Stimulated activated CD4-positive, alpha-beta T cell treated with anti-CD3 and anti-CD28 coated beads, Interleukin-12 subunit alpha, Interleukin-12 subunit beta, amount 100 ng/mL, for 24 hours (primary cell): Measurements from ENCODE around the gene KCTD14.
"Not testable (repeated sequence)": the region's sequence is repeated elsewhere in the genome, so short reads cannot be mapped to it uniquely, and the experiment has no call there.

Experiments used
- DNase-seq, 2 experiments: peaks; one replicate each; pipeline ENCODE4 v3.0.0-alpha.2; 2020; ENCODE audit warnings: low read depth in 2 of 2

KCTD14 gene

GRCh38 chr11:78046486-78046854 is 23.4 kb upstream of the KCTD14 start:
- DNase-seq, result no peak

- DNase-seq, result peak; percentile 49 to 69
Observed at GRCh38 chr11:78045851-78046485, 22.9 kb upstream of the KCTD14 start.

DNA sequence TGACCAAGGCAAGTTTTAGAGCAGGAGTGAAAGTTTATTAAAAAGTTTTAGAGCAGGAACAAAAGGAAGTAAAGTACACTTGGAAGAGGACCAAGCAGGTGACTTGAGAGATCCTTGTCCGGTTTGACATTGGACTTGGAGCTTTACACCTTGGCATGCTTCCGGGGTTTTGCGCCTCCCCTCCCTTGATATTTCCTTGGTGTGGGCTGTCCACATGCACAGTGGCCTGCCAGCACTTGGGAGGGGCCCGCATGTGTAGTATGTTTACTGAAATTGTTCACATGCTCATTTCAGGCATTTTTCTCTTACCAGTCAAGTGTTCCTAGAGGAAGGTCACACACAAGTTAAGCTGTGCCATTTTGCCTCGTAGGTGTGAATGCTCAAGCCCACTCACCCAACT is 21.6 kb upstream of the KCTD14 start:
- no peak for DNase-seq

- DNase-seq, result no peak
Observed at GRCh38 chr11:78041843-78042440, 18.9 kb upstream of the KCTD14 start.

DNA sequence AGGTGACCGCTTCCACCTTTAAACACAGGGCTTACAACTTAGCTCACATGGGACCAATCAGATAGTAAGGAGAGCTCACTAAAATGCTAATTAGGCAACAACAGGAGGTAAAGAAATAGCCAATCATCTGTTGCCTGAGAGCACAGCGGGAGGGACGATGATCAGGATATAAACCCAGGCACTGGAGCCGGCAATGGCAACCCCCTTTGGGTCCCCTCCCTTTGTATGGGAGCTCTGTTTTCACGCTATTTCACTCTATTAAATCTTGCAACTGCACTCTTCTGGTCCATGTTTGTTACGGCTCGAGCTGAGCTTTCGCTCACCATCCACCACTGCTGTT is 18.3 kb upstream of the KCTD14 start:
- DNase-seq, result not testable (repeated sequence)

DNA sequence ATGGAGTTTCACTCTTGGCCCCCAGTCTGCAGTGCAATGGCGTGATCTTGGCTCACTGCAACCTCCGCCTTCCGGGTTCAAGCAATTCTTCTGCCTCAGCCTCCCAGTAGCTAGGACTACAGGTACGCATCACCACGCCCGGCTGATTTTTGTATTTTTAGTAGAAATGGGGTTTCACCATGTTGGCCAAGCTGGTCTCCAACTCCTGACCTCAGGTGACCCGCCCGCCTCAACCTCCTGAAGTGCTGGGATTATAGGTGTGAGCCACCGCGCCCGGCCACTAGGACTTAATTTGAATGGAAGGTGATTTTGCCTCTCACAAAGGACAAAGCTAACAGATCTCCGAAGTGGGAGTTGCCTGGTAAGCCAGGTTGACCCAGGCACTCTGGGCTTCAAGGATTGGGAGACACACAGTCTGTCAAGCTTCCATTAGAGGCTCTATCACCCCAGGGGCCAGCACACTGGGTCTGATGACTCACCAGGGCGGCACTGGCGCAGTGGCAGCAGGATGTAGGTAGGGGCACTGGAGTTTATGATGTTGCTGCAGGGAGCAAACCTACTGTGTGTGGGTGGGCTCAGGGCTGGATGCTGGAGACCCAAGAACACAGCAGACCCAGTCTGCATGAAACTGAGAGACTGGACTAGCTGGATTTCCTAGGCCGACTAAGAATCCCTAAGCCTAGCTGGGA is 17.8 kb upstream of the KCTD14 start:
- no peak for DNase-seq

DNA sequence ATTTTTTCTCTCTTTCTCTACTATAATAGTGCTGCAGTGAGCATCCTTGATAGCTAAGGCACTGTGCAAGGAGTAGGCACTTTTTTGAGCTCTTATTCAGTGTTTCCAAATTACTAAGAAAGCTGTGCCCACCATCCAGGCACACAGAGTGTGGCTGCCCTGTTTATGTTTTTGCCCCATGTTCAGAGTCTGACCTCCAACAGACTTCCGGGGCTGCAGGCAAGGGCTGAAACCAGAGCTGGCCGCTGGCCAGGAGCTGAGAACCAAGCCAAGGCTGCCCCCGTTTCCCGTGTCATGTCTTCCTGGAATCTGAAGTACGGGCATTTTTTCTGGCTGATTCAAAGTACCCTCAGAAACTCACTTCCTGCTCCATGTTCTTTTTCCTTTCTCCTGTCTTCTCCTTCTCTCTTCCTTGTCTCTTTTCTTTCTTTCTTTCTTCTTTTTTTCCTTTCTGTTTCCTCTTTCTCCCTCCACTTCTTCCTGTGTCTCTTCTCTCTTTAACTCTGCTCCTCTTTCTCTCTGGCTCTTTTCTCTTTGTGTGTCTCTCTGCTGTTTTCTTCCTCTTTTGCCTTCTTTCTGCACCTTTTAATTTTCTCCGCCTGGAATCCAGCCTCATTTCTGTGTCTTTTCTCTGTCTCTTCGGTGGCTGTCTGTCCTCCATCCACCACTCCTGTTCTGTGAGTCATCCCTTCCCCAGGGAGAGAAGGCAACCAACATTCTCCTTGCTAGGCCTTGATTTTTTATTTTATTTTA is 17.0 kb upstream of the KCTD14 start:
- DNase-seq, result peak in 1 of 2 experiments; percentile 5

DNA sequence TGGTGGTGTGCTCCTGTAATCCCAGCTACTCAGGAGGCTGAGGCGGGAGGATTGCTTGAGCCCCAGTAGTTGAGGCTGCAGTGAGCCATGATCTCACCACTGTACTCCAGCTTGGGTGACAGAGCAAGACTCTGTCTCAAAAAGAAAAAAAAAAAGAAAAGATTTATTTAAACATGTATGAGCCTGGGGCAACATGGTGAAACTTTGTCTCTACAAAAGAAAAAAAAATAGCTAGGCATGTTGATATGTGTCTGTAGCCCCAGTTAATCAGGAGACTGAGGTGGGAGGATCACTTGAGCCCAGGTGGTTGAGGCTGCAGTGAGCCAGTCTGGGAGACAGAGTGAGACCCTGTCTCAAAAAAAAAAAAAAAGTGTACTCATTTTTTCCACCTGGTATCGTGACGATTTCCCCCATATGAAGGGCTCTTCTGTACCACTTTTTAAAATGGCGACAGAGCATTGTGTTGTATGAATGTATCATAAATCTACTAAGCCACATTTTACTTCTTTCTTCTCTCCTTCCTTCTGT is 16.4 kb upstream of the KCTD14 start:
- no peak for DNase-seq

DNA sequence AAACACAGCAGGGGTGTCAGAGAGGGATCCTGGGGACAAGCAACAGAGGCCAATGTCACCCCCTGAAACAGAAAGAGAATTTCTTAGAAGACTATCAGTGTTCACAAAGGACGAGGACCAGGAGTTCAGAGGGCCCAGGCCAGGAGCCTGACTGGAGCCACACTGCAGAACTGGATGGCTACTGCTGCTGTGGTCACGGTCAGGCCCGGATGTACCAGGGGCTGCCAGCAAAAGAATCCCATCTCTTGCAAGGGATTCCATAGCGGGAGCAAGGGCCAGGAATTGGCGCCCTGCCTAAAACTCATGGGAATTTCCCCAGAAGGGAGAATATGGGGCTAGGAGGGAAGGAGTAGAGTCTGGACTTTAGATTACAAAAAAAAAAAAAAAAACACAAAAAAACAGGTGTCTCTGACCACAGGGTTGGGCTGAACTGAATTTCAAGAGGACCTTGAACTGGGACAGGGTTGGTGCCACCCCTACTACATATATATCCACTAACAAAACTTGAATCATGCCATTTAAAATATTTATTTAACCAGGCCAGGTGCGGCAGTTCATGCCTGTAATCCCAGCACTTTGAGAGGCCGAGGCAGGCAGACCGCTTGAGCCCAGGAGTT is 15.7 kb upstream of the KCTD14 start:
- DNase-seq, result no peak

GRCh38 chr11:78037825-78038620 is 14.9 kb upstream of the KCTD14 start:
- no peak for DNase-seq

GRCh38 chr11:78037056-78037455 is 14.0 kb upstream of the KCTD14 start:
- DNase-seq, result no peak

GRCh38 chr11:78036313-78036712 is 13.2 kb upstream of the KCTD14 start:
- no peak for DNase-seq

DNA sequence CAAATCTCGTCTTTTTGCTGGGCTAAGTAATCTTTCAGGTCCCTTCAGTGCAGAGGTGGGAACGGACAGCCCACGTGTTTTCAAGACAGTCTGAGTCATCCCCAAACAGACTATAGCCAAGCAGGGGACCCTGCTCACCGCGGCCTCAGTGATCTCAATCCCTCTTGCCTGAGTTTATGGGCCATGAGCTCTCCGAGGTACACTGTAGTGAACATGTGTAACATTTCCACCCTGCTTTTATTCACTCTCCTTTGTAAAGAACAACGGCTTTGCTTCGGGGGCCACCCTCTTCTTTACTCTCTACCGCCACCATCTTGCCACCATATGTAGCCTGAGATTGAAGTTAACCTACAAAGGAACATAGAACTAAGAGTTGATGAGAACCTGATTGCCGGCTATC is 11.5 kb upstream of the KCTD14 start:
- no peak for DNase-seq

- DNase-seq, result no peak
Observed at GRCh38 chr11:78033040-78033439, 10.0 kb upstream of the KCTD14 start.

DNA sequence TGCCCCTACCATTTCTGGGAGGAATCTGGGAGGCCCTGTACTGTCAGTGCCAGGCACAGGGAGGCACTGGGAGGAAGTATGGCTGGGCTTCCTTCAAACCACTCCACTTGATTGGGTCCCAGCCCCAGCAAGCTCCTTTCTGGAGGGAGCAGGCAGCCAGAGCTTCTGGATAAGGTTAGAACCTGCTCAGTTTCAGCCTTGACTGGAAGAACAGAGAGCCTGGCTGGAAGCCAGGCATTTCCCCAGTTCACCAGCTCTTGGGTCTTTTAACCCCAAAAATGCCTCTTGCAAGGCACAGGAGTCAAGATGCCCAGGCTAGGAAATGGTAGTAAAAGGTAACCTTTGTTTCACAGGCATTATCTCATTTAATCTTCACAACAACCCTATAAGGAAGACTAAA is 9.0 kb upstream of the KCTD14 start:
- no peak for DNase-seq

- no peak for DNase-seq
Observed at GRCh38 chr11:78031629-78032028, 8.6 kb upstream of the KCTD14 start.

GRCh38 chr11:78030429-78031325 is 7.6 kb upstream of the KCTD14 start:
- no peak for DNase-seq

- DNase-seq, result not testable (repeated sequence)
Observed at GRCh38 chr11:78028423-78028822, 5.3 kb upstream of the KCTD14 start.

DNA sequence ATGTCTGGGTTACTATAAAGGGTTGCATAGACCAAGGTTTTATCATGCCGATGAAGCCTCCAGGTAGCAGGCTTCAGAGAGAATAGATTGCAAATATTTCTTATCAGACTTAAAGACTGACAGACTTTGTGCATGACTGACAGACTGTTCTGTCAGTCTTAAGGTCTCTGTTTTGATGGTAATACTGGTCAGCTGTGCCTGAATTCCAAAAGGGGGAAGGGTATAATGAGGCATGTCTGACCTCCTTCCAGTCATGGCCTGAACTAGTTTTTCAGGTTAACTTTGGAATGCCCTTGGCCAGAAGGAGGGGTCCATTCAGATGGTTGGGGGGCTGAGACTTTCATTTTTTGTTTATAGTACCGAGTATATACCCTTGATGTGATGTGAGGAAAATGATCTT is 4.7 kb upstream of the KCTD14 start:
- DNase-seq, result no peak

- DNase-seq, result no peak
Observed at GRCh38 chr11:78025378-78025777, 2.3 kb upstream of the KCTD14 start.
